Ovary (tissue), 9 donors: ENCODE results near the gene BBX. TPM values are rescaled to one million over a fixed set of nuclear protein-coding genes. Genes with fewer than 3 reads are reported as not detected.
A peak's percentile ranks its signal among the peaks of the same experiment; 100 is the strongest.

ENCODE experiments used
- DNase-seq, 5 donors: peaks; one replicate each; pipeline ENCODE4 v3.0.0-alpha.2; 2019 to 2020
- H3K27ac ChIP-seq, 2 donors: fragments of 200-600 bp; one replicate each; pipeline versions ENCODE4 v1.5.1 to v1.8.0; 2019 to 2022
- H3K27me3 ChIP-seq: fragments of 200-600 bp; one replicate; pipeline ENCODE4 v1.8.0; 2022
- H3K36me3 ChIP-seq: fragments of 200-600 bp; sonication (generic); one replicate; pipeline ENCODE4 v1.5.1; 2019
- H3K4me1 ChIP-seq: one replicate; pipeline ENCODE4 v1.8.1; 2013; ENCODE audit warnings: mild to moderate bottlenecking, moderate library complexity; ENCODE audit not compliant: insufficient read depth
- H3K4me3 ChIP-seq: fragments of 200-600 bp; sonication (generic); one replicate; pipeline ENCODE4 v1.5.1; 2017
- H3K9me3 ChIP-seq, 2 donors: fragments of 200-600 bp in 1 of 2; sonication (generic) in 1 of 2; one replicate each; pipeline versions ENCODE4 v1.5.1 to v1.8.1; 2013 to 2019; ENCODE audit warnings: mild to moderate bottlenecking in 1 of 2, moderate library complexity in 1 of 2
- CTCF ChIP-seq, 3 donors: fragments of 450-650 bp in 2 of 3; fragments of 200-600 bp in 1 of 3; IDR thresholded peaks; one replicate each; pipeline versions ENCODE4 v1.5.1 to v1.8.0; 2016 to 2022; ENCODE audit warnings: antibody characterized with exemption in 3 of 3, mild to moderate bottlenecking in 1 of 3
- EP300 ChIP-seq: sonication (generic); formaldehyde crosslinking; IDR thresholded peaks from one replicate; pipeline ENCODE4 v1.6.1; 2017; ENCODE audit warnings: antibody characterized with exemption
- POLR2A ChIP-seq: fragments of 450-650 bp; IDR thresholded peaks from one replicate; pipeline ENCODE4 v1.6.1; 2017; ENCODE audit warnings: antibody characterized with exemption, mild to moderate bottlenecking, moderate library complexity
- WGBS, 3 donors: extraction: QIAGEN DNeasy Blood & Tissue Kit in 1 of 3; methylation state at CpG; one replicate each; pipeline versions ENCODE4 v1.1.5 to v1.1.7; 2013 to 2017; 5-methylcytosine and 5-hydroxymethylcytosine counted together
- intact Hi-C, 4 donors: fragments of 100-400 bp; cut with DNase I; formaldehyde crosslinking; loops; one replicate each; pipeline versions ENCODE4 v1.11.0 to v1.15.1; 2022 to 2023
- polyA plus RNA-seq, 2 donors: library from polyadenylated mRNA; stranded (reverse); fragments of 200-250 nt in 1 of 2; fragments of 350-450 nt in 1 of 2; fragmentation: Illumina TruSeq in 1 of 2; extraction: RNeasy Lipid Tissue Mini Kit (QIAGEN cat#74804) in 1 of 2; gene quantifications; one replicate each; pipeline ENCODE4 v1.2.3, GENCODE V29; 2013 to 2014
- total RNA-seq, 7 donors: library from RNA; depleted of rRNA in 2 of 7; stranded (reverse); fragments of >200 nt in 2 of 7; fragmentation: NEBNext Ultra II Directional in 3 of 7; extraction: Animal tissue kit (Norgen Biotek cat#: 25700) in 3 of 7; gene quantifications; one replicate each; pipeline versions ENCODE4 v1.1.0 to v1.2.4, GENCODE V29; 2016 to 2023
- donor health status: DM: no; HTN: no; CAD: no; lungs with moderate emphysema.
- donor health status: DM: no; HTN: no; CAD: no.
- donor health status: Bipolar disorder and iron deficiency.
- donor health status: DM: yes; HTN: yes; CAD: no.
- donor health status: DM: no; HTN: no; CAD: no.
- donor health status: DM: yes; HTN: yes; CAD: no.

BBX gene
- total and polyA plus RNA-seq, 9 donors, result 15.8 to 114 (median 86.3) TPM

- Histone ChIP-seq H3K27me3 (no peaks in the 10 kb centered on the region), H3K36me3 (no peaks in the 10 kb centered on the region), H3K4me3 (no peak overlapping the region), H3K27ac (no peak overlapping the region), H3K4me1 (no peaks in the 10 kb centered on the region), H3K9me3 (no peaks in the 10 kb centered on the region)
- 68 to 88% (median 78%) methylated on average over 6 of the region's 6 CpGs for WGBS, 3 donors
- TF ChIP-seq EP300, result no peak
- TF ChIP-seq POLR2A, result no peak
- no peak for TF ChIP-seq CTCF (IDR thresholded peaks at IDR 0.05)
- intact Hi-C loops, result no loop called here
- no peak for DNase-seq
These were observed 152.6 kb downstream of the BBX start for GRCh38 chr3:107675233-107675900.

- WGBS, 3 donors, result 36 to 43% (median 39%) methylated on average over 2 of the region's 2 CpGs
- intact Hi-C loops, result no loop called here
- H3K36me3 ChIP-seq, result no peaks in the 10 kb centered on the region
These were observed 153.9 kb downstream of the BBX start for GRCh38 chr3:107676469-107677309.

GRCh38 chr3:107679921-107680320 is 157.2 kb downstream of the BBX start:
- H3K27ac ChIP-seq, result no peak overlapping the region
- no peaks in the 10 kb centered on the region for H3K9me3 ChIP-seq
- no peaks in the 10 kb centered on the region for H3K36me3 ChIP-seq
- intact Hi-C loops, result loop anchor here in 3 of 4 donors (10.0 kb wide), 3 partner anchors 55 to 245 kb away; no protein-coding TSS in a partner anchor
- no peak for DNase-seq
- TF ChIP-seq EP300, result no peak
- TF ChIP-seq CTCF (IDR thresholded peaks at IDR 0.05), result no peak
- TF ChIP-seq POLR2A, result no peak
- H3K4me3 ChIP-seq, result no peak overlapping the region
- H3K27me3 ChIP-seq, result no peaks in the 10 kb centered on the region
- WGBS, 3 donors, result 37 to 90% (median 70%) methylated on average over 2 of the region's 2 CpGs
- H3K4me1 ChIP-seq, result no peaks in the 10 kb centered on the region

More at GRCh38 chr3:107676469-107677309, 153.9 kb downstream of the BBX start:
- no peaks in the 10 kb centered on the region for H3K27me3 ChIP-seq
- no peaks in the 10 kb centered on the region for H3K4me1 ChIP-seq
- no peak overlapping the region for H3K4me3 ChIP-seq
- H3K9me3 ChIP-seq, result no peaks in the 10 kb centered on the region
- DNase-seq, result no peak
- no peak overlapping the region for H3K27ac ChIP-seq
- TF ChIP-seq CTCF (IDR thresholded peaks at IDR 0.05) (peak in 2 of 3 donors; percentile 27 to 40), EP300 (no peak), POLR2A (no peak)

- WGBS, 3 donors, result 81 to 94% (median 87%) methylated on average over 2 of the region's 2 CpGs
- TF ChIP-seq POLR2A (no peak), EP300 (no peak), CTCF (IDR thresholded peaks at IDR 0.05) (no peak)
- no peak for DNase-seq
- Histone ChIP-seq H3K4me1 (no peaks in the 10 kb centered on the region), H3K9me3 (no peaks in the 10 kb centered on the region), H3K4me3 (no peak overlapping the region), H3K36me3 (no peaks in the 10 kb centered on the region), H3K27ac (no peak overlapping the region), H3K27me3 (no peaks in the 10 kb centered on the region)
- intact Hi-C loops, result loop anchor here in 3 of 4 donors (10.0 kb wide), 3 partner anchors 54 to 244 kb away; no protein-coding TSS in a partner anchor
These were observed 157.9 kb downstream of the BBX start for GRCh38 chr3:107680698-107681097.
